Panc1 (cell line): Measurements from ENCODE around the gene UBQLN2.
"Not testable (repeated sequence)": the region's sequence is repeated elsewhere in the genome, so short reads cannot be mapped to it uniquely, and the experiment has no call there.

ENCODE experiments used
- CTCF ChIP-seq: fragments of 450-650 bp; IDR thresholded peaks from 2 replicates; pipeline ENCODE4 v1.5.1; 2017; ENCODE audit warnings: mild to moderate bottlenecking
- POLR2AphosphoS5 ChIP-seq: IDR thresholded peaks from 2 replicates; pipeline ENCODE4 v1.6.1; 2012; ENCODE audit warnings: mild to moderate bottlenecking, low read depth, low read length, moderate library complexity

- TF ChIP-seq CTCF, POLR2AphosphoS5: not testable (repeated sequence)
Measured at GRCh38 chrX:56591830-56592229, 28.4 kb downstream of the UBQLN2 start.
